Suprapubic skin (tissue), 4 donors: ENCODE data around the gene CCDC106.

ENCODE experiments used
- CTCF ChIP-seq, 2 donors: fragments of 200-600 bp in 1 of 2; fragments of 450-650 bp in 1 of 2; sonication (generic) in 1 of 2; IDR thresholded peaks; one replicate each; pipeline ENCODE4 v1.5.1; 2016 to 2019; ENCODE audit warnings: antibody characterized with exemption in 2 of 2, mild to moderate bottlenecking in 1 of 2, moderate library complexity in 1 of 2
- EP300 ChIP-seq: sonication (generic); formaldehyde crosslinking; IDR thresholded peaks from one replicate; pipeline ENCODE4 v1.6.1; 2017; ENCODE audit warnings: antibody characterized with exemption
- POLR2A ChIP-seq, 2 donors: fragments of 450-650 bp; IDR thresholded peaks; one replicate each; pipeline ENCODE4 v1.6.1; 2017; ENCODE audit warnings: antibody characterized with exemption in 2 of 2, mild to moderate bottlenecking in 2 of 2, moderate library complexity in 2 of 2
- POLR2AphosphoS5 ChIP-seq, 3 donors: sonication (generic); formaldehyde crosslinking; IDR thresholded peaks; one replicate each; pipeline ENCODE4 v1.6.1; 2017; ENCODE audit warnings: antibody characterized with exemption in 3 of 3

DNA sequence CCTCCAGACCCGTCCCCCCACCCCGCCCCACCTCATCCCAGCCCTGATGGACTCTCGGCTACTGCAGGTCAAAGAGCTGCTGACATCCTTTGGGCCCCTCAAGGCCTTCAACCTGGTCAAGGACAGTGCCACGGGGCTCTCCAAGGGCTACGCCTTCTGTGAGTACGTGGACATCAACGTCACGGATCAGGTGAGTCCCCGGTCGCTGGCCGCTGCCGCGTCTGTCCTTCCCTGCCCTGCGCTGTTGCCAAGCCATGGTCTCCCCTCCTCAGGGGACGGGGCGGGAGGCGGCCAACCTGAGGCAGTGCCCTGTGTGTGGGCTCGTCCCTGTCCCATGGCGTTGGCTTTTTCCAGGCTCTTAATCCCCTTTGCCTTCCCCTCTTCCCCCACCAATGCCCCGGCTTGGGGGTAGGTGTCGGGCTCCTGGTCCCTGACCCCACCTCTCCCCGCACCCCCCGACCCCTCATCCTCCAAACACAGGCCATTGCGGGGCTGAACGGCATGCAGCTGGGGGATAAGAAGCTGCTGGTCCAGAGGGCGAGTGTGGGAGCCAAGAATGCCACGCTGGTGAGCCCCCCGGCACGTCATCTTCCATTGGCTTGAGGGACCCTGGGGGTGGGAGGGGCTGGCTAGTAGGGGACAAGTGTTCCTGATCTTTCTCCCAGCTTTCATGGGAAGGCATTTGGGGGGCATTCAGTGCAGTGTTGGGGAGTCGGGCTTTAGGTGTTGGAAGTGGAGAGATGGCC, 20.8 kb downstream of the CCDC106 start:
- no peak for TF ChIP-seq POLR2A (IDR thresholded peaks at IDR 0.05)
- no peak for TF ChIP-seq EP300
- TF ChIP-seq CTCF (IDR thresholded peaks at IDR 0.05): no peak
- TF ChIP-seq POLR2AphosphoS5 (IDR thresholded peaks at IDR 0.05): no peak
